Glomerular endothelial cell (primary cell): ENCODE measurements around the gene ATP6V1C2. TPM values are rescaled to one million over a fixed set of nuclear protein-coding genes. Genes with fewer than 3 reads are reported as not detected.
"Not testable (repeated sequence)": the region's sequence is repeated elsewhere in the genome, so short reads cannot be mapped to it uniquely, and the experiment has no call there.

Experiments
- DNase-seq: peaks from one replicate; pipeline ENCODE4 v3.0.0-alpha.2; 2011; ENCODE audit warnings: low read depth, low spot score; ENCODE audit errors: extremely low read depth
- total RNA-seq: library from RNA; depleted of rRNA; stranded (reverse); fragments of >200 nt; gene quantifications from 2 replicates; pipeline ENCODE4 v1.2.3, GENCODE V29; 2015

Gene ATP6V1C2
- total RNA-seq, 1 donor from 2014 or later = not detected

- DNase-seq = no peak
These were observed 44.5 kb downstream of the ATP6V1C2 start for GRCh38 chr2:10765914-10766313.

- DNase-seq = no peak
These were observed 46.7 kb downstream of the ATP6V1C2 start for GRCh38 chr2:10768063-10768507.

GRCh38 chr2:10770956-10771750 is 49.7 kb downstream of the ATP6V1C2 start:
- DNase-seq = no peak

GRCh38 chr2:10771786-10772185 is 50.4 kb downstream of the ATP6V1C2 start:
- DNase-seq = no peak

- no peak for DNase-seq
These were observed 50.9 kb downstream of the ATP6V1C2 start for GRCh38 chr2:10772201-10772867.

- no peak for DNase-seq
These were observed 51.4 kb downstream of the ATP6V1C2 start for GRCh38 chr2:10772868-10773215.

- DNase-seq = no peak
These were observed 52.5 kb downstream of the ATP6V1C2 start for GRCh38 chr2:10773821-10774341.

GRCh38 chr2:10774394-10774793 is 53.0 kb downstream of the ATP6V1C2 start:
- no peak for DNase-seq

GRCh38 chr2:10775021-10775780 is 53.8 kb downstream of the ATP6V1C2 start:
- DNase-seq = no peak

- DNase-seq = no peak
These were observed 54.4 kb downstream of the ATP6V1C2 start for GRCh38 chr2:10775831-10776230.

- no peak for DNase-seq
These were observed 55.0 kb downstream of the ATP6V1C2 start for GRCh38 chr2:10776231-10776977.

- no peak for DNase-seq
These were observed 55.8 kb downstream of the ATP6V1C2 start for GRCh38 chr2:10777111-10777841.

- no peak for DNase-seq
These were observed 56.7 kb downstream of the ATP6V1C2 start for GRCh38 chr2:10777842-10778723.

- no peak for DNase-seq
These were observed 57.3 kb downstream of the ATP6V1C2 start for GRCh38 chr2:10778724-10779115.

GRCh38 chr2:10779776-10780490 is 58.5 kb downstream of the ATP6V1C2 start:
- no peak for DNase-seq

GRCh38 chr2:10780491-10780820 is 59.0 kb downstream of the ATP6V1C2 start:
- no peak for DNase-seq

- DNase-seq = not testable (repeated sequence)
These were observed 59.4 kb downstream of the ATP6V1C2 start for GRCh38 chr2:10780821-10781220.

- DNase-seq = no peak
These were observed 60.3 kb downstream of the ATP6V1C2 start for GRCh38 chr2:10781746-10782145.
